Measurements from ENCODE around the gene HAND2. TPM values are rescaled to one million over a fixed set of nuclear protein-coding genes. Genes with fewer than 3 reads are reported as not detected.

HAND2 gene
- total and polyA plus RNA-seq, 2 experiments from 2014 or later = 0.15 TPM; not detected in 1

DNA sequence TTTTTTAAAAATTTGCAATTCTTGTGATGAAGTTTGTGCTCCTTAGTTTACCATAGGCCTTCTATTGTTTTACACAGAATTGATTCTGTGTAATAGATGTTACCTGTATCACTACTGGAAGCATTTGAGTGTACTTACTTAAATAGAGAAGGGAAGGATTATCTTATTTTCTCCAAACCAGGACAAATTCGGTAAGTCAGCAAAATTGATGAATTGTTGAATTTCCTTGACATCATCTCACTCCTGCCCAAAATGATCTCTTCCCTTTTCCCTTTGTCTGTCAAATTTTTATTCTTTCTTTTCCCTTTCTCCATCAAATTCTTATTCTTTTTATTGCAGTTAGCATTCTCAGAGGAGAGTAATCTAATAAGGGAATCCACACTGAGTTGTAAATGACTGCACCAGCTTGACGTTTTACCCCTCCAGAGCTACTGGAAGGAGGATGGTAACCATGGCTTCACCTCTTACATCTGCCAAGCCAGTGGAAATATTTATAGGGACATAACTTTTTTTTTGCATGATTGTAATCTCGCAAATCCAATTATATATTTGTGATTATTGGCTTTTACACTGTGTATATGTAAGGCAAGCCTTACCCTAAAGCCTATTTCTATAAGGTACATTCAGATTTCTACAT lies 42.6 kb upstream of the HAND2 start:
- H3K9me2 ChIP-seq (ENCODE audit: insufficient read depth) = no peaks in the 10 kb centered on the region
- no peak for TF ChIP-seq REST (IDR thresholded peaks at IDR 0.05; ENCODE audit: unreplicated experiment)
- no peak for TF ChIP-seq ZNF114 (CRISPR knock-in tag; IDR thresholded peaks at IDR 0.05)
- TF ChIP-seq JUNB (IDR thresholded peaks at IDR 0.05; ENCODE audit: unreplicated experiment) = no peak
- TF ChIP-seq, protein P1, sequence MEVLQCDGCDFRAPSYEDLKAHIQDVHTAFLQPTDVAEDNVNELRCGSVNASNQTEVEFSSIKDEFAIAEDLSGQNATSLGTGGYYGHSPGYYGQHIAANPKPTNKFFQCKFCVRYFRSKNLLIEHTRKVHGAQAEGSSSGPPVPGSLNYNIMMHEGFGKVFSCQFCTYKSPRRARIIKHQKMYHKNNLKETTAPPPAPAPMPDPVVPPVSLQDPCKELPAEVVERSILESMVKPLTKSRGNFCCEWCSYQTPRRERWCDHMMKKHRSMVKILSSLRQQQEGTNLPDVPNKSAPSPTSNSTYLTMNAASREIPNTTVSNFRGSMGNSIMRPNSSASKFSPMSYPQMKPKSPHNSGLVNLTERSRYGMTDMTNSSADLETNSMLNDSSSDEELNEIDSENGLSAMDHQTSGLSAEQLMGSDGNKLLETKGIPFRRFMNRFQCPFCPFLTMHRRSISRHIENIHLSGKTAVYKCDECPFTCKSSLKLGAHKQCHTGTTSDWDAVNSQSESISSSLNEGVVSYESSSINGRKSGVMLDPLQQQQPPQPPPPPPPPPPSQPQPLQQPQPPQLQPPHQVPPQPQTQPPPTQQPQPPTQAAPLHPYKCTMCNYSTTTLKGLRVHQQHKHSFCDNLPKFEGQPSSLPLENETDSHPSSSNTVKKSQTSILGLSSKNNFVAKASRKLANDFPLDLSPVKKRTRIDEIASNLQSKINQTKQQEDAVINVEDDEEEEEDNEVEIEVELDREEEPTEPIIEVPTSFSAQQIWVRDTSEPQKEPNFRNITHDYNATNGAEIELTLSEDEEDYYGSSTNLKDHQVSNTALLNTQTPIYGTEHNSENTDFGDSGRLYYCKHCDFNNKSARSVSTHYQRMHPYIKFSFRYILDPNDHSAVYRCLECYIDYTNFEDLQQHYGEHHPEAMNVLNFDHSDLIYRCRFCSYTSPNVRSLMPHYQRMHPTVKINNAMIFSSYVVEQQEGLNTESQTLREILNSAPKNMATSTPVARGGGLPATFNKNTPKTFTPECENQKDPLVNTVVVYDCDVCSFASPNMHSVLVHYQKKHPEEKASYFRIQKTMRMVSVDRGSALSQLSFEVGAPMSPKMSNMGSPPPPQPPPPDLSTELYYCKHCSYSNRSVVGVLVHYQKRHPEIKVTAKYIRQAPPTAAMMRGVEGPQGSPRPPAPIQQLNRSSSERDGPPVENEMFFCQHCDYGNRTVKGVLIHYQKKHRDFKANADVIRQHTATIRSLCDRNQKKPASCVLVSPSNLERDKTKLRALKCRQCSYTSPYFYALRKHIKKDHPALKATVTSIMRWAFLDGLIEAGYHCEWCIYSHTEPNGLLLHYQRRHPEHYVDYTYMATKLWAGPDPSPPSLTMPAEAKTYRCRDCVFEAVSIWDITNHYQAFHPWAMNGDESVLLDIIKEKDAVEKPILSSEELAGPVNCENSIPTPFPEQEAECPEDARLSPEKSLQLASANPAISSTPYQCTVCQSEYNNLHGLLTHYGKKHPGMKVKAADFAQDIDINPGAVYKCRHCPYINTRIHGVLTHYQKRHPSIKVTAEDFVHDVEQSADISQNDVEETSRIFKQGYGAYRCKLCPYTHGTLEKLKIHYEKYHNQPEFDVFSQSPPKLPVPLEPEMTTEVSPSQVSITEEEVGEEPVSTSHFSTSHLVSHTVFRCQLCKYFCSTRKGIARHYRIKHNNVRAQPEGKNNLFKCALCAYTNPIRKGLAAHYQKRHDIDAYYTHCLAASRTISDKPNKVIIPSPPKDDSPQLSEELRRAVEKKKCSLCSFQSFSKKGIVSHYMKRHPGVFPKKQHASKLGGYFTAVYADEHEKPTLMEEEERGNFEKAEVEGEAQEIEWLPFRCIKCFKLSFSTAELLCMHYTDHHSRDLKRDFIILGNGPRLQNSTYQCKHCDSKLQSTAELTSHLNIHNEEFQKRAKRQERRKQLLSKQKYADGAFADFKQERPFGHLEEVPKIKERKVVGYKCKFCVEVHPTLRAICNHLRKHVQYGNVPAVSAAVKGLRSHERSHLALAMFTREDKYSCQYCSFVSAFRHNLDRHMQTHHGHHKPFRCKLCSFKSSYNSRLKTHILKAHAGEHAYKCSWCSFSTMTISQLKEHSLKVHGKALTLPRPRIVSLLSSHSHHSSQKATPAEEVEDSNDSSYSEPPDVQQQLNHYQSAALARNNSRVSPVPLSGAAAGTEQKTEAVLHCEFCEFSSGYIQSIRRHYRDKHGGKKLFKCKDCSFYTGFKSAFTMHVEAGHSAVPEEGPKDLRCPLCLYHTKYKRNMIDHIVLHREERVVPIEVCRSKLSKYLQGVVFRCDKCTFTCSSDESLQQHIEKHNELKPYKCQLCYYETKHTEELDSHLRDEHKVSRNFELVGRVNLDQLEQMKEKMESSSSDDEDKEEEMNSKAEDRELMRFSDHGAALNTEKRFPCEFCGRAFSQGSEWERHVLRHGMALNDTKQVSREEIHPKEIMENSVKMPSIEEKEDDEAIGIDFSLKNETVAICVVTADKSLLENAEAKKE (CRISPR knock-in tag; IDR thresholded peaks at IDR 0.05) = no peak
- no peak for TF ChIP-seq NANOG (IDR thresholded peaks at IDR 0.05; ENCODE audit: borderline replicate concordance)
- TF ChIP-seq POLR2AphosphoS5 (IDR thresholded peaks at IDR 0.05; ENCODE audit: low read depth) = no peak
- TF ChIP-seq EZH2phosphoT487 (IDR thresholded peaks at IDR 0.05; ENCODE audit: unreplicated experiment) = no peak
- TF ChIP-seq, protein P2, sequence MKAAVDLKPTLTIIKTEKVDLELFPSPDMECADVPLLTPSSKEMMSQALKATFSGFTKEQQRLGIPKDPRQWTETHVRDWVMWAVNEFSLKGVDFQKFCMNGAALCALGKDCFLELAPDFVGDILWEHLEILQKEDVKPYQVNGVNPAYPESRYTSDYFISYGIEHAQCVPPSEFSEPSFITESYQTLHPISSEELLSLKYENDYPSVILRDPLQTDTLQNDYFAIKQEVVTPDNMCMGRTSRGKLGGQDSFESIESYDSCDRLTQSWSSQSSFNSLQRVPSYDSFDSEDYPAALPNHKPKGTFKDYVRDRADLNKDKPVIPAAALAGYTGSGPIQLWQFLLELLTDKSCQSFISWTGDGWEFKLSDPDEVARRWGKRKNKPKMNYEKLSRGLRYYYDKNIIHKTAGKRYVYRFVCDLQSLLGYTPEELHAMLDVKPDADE (IDR thresholded peaks at IDR 0.05) = no peak
- TF ChIP-seq EZH2 (IDR thresholded peaks at IDR 0.05; ENCODE audit: low read depth, unreplicated experiment) = no peak
- TF ChIP-seq ZNF331 (CRISPR knock-in tag; IDR thresholded peaks at IDR 0.05; ENCODE audit: low read depth) = no peak
- no peak for TF ChIP-seq CREB1 (CRISPR knock-in tag; IDR thresholded peaks at IDR 0.05; ENCODE audit: low read depth)
- TF ChIP-seq, protein P3, sequence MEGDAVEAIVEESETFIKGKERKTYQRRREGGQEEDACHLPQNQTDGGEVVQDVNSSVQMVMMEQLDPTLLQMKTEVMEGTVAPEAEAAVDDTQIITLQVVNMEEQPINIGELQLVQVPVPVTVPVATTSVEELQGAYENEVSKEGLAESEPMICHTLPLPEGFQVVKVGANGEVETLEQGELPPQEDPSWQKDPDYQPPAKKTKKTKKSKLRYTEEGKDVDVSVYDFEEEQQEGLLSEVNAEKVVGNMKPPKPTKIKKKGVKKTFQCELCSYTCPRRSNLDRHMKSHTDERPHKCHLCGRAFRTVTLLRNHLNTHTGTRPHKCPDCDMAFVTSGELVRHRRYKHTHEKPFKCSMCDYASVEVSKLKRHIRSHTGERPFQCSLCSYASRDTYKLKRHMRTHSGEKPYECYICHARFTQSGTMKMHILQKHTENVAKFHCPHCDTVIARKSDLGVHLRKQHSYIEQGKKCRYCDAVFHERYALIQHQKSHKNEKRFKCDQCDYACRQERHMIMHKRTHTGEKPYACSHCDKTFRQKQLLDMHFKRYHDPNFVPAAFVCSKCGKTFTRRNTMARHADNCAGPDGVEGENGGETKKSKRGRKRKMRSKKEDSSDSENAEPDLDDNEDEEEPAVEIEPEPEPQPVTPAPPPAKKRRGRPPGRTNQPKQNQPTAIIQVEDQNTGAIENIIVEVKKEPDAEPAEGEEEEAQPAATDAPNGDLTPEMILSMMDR (conservative IDR thresholded peaks at IDR 0.05; ENCODE audit: low read depth in 2 of 2) = no peak
- no peak for TF ChIP-seq STAT1 (IDR thresholded peaks at IDR 0.05; ENCODE audit: unreplicated experiment)
- no peaks in the 10 kb centered on the region for H3K36me3 Mint-ChIP-seq (ENCODE audit: low read depth)
- no peak for ATAC-seq
- H3K4me1 ChIP-seq (ENCODE audit: insufficient read depth) = no peaks in the 10 kb centered on the region
- no peaks in the 10 kb centered on the region for H3K27me3 Mint-ChIP-seq (ENCODE audit: insufficient read depth, low read depth, poor library complexity)
- H3K4me1 Mint-ChIP-seq = peaks cover 2% of the 10 kb centered on the region; the same call in 1 of the 3 replicates
- H3K4me2 ChIP-seq = no peak overlapping the region
- H3K27me3 ChIP-seq (ENCODE audit: insufficient read depth) = no peaks in the 10 kb centered on the region
- H2AFZ ChIP-seq = no peak overlapping the region
- H3K9me3 Mint-ChIP-seq = no peaks in the 10 kb centered on the region
- no peaks in the 10 kb centered on the region for H3K36me3 ChIP-seq (ENCODE audit: insufficient read depth)
- H3F3A ChIP-seq (replicated peaks; ENCODE audit: low read depth) = no peaks in the 10 kb centered on the region
- no peak overlapping the region for H3K4me3 Mint-ChIP-seq
- no peak overlapping the region for H3K27ac ChIP-seq (ENCODE audit: low read depth)
- no peak overlapping the region for H3K4me3 ChIP-seq
- no peak for DNase-seq (ENCODE audit: low spot score)
- H4K20me1 ChIP-seq (replicated peaks; ENCODE audit: insufficient read depth) = no peaks in the 10 kb centered on the region
- H3K79me2 ChIP-seq (replicated peaks; ENCODE audit: insufficient read depth) = no peaks in the 10 kb centered on the region
- no peak overlapping the region for H3K27ac Mint-ChIP-seq

All from GM23338 (cell line).